Measurements from ENCODE around the gene ELAVL3. TPM values are rescaled to one million over a fixed set of nuclear protein-coding genes. Genes with fewer than 3 reads are reported as not detected.

ELAVL3 gene
- polyA plus RNA-seq, 3 donors: not detected

DNA sequence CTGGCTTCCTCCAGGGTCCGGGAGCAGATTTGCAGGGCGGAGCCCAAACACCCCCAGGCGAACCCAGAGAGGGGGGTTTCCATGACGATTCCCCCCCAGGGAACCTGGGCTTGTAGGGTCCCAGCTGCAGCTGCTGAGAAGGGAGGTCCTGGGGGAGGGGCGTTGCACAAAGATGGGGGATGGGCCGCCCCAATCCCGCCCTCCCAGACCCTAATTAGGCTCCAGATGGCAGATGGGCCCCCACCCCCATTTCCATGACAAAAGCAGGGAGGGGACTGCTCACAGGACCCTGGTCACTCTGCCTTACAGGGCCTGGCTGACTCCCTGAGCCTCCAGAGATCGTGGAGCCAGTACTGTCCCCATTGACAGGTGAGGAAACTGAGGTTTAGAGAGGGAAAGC, 15.2 kb downstream of the ELAVL3 start:
- Mint-ChIP-seq H3K9me3 (peaks cover 0 to 2% (median 0%) of the 10 kb centered on the region in 7 donors), H3K27me3 (ENCODE audit: low read depth in 3 of 3) (peaks cover 2 to 9% (median 7%) of the 10 kb centered on the region in 3 donors), H3K4me1 (no peaks in the 10 kb centered on the region), H3K4me3 (no peak overlapping the region), H3K27ac (no peak overlapping the region), H3K36me3 (no peaks in the 10 kb centered on the region)
- Histone ChIP-seq H3K9me3 (replicated peaks in 1 of 2; ENCODE audit: control insufficient read depth in 1 of 2, insufficient read depth in 1 of 2, low read length in 2 of 2) (no peaks in the 10 kb centered on the region), H3K36me3 (replicated peaks in 1 of 2; ENCODE audit: control insufficient read depth in 1 of 2, insufficient read depth in 2 of 2, low read length in 2 of 2) (no peaks in the 10 kb centered on the region), H3K4me1 (ENCODE audit: control insufficient read depth in 1 of 2, insufficient read depth in 2 of 2, low read length in 2 of 2) (no peaks in the 10 kb centered on the region), H2AFZ (ENCODE audit: insufficient read depth, low read depth, low read length, poor library complexity, severe bottlenecking) (no peak overlapping the region), H3K79me2 (ENCODE audit: insufficient read depth, low read length) (no peaks in the 10 kb centered on the region), H3K4me3 (replicated peaks in 1 of 3; ENCODE audit: low read depth in 2 of 3, low read length in 3 of 3) (no peak overlapping the region), H3K9ac (ENCODE audit: insufficient read depth, low read length, poor library complexity, severe bottlenecking) (no peak overlapping the region), H3K27ac (ENCODE audit: low read depth in 1 of 2, low read length in 2 of 2) (no peak overlapping the region), H3K4me2 (replicated peaks; ENCODE audit: extremely low read depth, low read length, poor library complexity, severe bottlenecking) (no peak overlapping the region), H3K27me3 (ENCODE audit: control insufficient read depth in 2 of 2, insufficient read depth in 2 of 2, low read length in 2 of 2) (no peaks in the 10 kb centered on the region), H4K20me1 (ENCODE audit: insufficient read depth, low read length) (no peaks in the 10 kb centered on the region)
- intact Hi-C loops (cut with micrococcal nuclease): no loop called here
- DNase-seq: no peak
- 44% methylated on average over 3 of the region's 8 CpGs for WGBS (ENCODE audit: insufficient coverage)
- TF ChIP-seq, protein P1, sequence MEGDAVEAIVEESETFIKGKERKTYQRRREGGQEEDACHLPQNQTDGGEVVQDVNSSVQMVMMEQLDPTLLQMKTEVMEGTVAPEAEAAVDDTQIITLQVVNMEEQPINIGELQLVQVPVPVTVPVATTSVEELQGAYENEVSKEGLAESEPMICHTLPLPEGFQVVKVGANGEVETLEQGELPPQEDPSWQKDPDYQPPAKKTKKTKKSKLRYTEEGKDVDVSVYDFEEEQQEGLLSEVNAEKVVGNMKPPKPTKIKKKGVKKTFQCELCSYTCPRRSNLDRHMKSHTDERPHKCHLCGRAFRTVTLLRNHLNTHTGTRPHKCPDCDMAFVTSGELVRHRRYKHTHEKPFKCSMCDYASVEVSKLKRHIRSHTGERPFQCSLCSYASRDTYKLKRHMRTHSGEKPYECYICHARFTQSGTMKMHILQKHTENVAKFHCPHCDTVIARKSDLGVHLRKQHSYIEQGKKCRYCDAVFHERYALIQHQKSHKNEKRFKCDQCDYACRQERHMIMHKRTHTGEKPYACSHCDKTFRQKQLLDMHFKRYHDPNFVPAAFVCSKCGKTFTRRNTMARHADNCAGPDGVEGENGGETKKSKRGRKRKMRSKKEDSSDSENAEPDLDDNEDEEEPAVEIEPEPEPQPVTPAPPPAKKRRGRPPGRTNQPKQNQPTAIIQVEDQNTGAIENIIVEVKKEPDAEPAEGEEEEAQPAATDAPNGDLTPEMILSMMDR (IDR thresholded peaks at IDR 0.05): no peak

DNA sequence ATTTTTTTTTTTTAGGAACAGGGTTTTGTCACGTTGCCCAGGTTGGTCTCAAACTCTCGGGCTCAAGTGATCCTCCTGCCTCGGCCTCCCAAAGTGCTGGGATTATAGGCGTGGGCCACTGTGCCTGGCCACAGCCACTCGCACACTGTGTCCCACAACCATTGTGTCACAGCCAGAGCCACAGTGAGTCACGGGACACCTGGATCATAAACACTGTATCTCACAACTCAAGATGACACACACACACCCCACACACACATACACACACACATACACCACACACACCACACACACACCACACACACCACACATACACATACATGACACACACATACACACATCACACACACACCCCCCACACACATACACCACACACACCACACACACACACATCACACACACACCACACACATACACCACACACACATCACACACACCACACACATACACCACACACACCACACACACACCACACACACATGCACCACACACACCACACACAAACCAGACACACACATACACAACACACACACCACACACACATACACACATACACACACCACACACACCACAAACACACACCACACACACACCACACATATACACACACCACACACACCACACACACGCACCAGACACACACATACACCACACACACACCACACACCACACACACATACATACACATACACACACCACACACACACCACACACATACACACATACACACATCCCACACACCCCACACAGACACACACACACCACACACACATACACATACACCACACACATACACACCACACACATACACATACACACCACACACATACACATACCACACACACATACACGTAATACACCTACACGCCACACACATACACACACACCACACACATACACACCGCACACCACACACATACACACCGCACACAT, 16.2 kb downstream of the ELAVL3 start:
- Histone ChIP-seq H3K4me3 (replicated peaks in 1 of 3; ENCODE audit: low read depth in 2 of 3, low read length in 3 of 3) (no peak overlapping the region), H3K27me3 (ENCODE audit: control insufficient read depth in 2 of 2, insufficient read depth in 2 of 2, low read length in 2 of 2) (no peaks in the 10 kb centered on the region), H3K4me2 (replicated peaks; ENCODE audit: extremely low read depth, low read length, poor library complexity, severe bottlenecking) (no peak overlapping the region), H3K79me2 (ENCODE audit: insufficient read depth, low read length) (no peaks in the 10 kb centered on the region), H3K9ac (ENCODE audit: insufficient read depth, low read length, poor library complexity, severe bottlenecking) (no peak overlapping the region), H2AFZ (ENCODE audit: insufficient read depth, low read depth, low read length, poor library complexity, severe bottlenecking) (no peak overlapping the region), H3K4me1 (ENCODE audit: control insufficient read depth in 1 of 2, insufficient read depth in 2 of 2, low read length in 2 of 2) (no peaks in the 10 kb centered on the region), H3K27ac (ENCODE audit: low read depth in 1 of 2, low read length in 2 of 2) (no peak overlapping the region), H3K36me3 (replicated peaks in 1 of 2; ENCODE audit: control insufficient read depth in 1 of 2, insufficient read depth in 2 of 2, low read length in 2 of 2) (no peaks in the 10 kb centered on the region), H4K20me1 (ENCODE audit: insufficient read depth, low read length) (no peaks in the 10 kb centered on the region), H3K9me3 (replicated peaks in 1 of 2; ENCODE audit: control insufficient read depth in 1 of 2, insufficient read depth in 1 of 2, low read length in 2 of 2) (no peaks in the 10 kb centered on the region)
- H3K4me3 Mint-ChIP-seq: no peak overlapping the region
- peaks cover 2 to 11% (median 7%) of the 10 kb centered on the region in 3 donors for H3K27me3 Mint-ChIP-seq (ENCODE audit: low read depth in 3 of 3)
- intact Hi-C loops (cut with micrococcal nuclease): no loop called here
- no peak for DNase-seq
- 90% methylated on average over 9 of the region's 11 CpGs for WGBS (ENCODE audit: insufficient coverage)
- no peak overlapping the region for H3K27ac Mint-ChIP-seq
- no peaks in the 10 kb centered on the region for H3K36me3 Mint-ChIP-seq
- TF ChIP-seq, protein P1 (IDR thresholded peaks at IDR 0.05): no peak
- no peaks in the 10 kb centered on the region for H3K4me1 Mint-ChIP-seq
- peaks cover 0 to 5% (median 0%) of the 10 kb centered on the region in 7 donors for H3K9me3 Mint-ChIP-seq

Measured in CD14-positive monocyte (primary cell).